ENCODE data around the gene CLIP2. TPM values are rescaled to one million over a fixed set of nuclear protein-coding genes. Genes with fewer than 3 reads are reported as not detected.

The CLIP2 gene
- total RNA-seq, 1 donor from 2014 or later: 110 TPM

DNA sequence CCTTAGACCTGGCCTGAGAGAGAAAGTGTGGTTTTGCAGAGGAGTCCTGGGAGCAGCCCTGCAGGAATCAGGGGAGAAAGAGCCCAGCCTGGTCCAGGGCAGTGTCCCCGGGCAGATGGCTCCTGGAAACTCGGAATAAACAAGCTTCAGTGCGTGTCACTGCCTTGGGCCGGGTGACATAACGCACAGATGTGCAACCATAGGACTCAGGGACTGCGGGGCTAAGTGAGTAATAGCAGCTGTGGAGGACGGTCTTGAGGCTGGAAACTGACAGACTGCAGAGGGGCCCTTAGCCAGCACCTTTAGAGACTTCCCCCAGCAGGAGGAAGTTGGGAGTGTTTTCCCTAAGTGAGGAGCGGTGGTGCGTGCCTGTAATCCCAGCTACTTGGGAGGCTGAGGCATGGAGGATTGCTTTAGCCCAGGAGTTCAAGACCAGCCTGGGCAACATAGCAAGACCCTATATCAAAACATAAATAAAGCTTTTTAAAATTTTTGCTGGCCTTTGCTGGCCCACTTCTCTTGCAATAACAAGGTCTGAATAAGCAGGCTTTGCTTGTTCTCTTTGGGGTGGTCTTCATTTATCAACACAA, 5.3 kb upstream of the CLIP2 start:
- peaks cover 14% of the 10 kb centered on the region for H3K27me3 Mint-ChIP-seq (ENCODE audit: unreplicated experiment)
- no peaks in the 10 kb centered on the region for H3K9me3 Mint-ChIP-seq (ENCODE audit: unreplicated experiment)
- H3K4me1 Mint-ChIP-seq (ENCODE audit: unreplicated experiment): peaks cover 24% of the 10 kb centered on the region
- TF ChIP-seq, protein P1, sequence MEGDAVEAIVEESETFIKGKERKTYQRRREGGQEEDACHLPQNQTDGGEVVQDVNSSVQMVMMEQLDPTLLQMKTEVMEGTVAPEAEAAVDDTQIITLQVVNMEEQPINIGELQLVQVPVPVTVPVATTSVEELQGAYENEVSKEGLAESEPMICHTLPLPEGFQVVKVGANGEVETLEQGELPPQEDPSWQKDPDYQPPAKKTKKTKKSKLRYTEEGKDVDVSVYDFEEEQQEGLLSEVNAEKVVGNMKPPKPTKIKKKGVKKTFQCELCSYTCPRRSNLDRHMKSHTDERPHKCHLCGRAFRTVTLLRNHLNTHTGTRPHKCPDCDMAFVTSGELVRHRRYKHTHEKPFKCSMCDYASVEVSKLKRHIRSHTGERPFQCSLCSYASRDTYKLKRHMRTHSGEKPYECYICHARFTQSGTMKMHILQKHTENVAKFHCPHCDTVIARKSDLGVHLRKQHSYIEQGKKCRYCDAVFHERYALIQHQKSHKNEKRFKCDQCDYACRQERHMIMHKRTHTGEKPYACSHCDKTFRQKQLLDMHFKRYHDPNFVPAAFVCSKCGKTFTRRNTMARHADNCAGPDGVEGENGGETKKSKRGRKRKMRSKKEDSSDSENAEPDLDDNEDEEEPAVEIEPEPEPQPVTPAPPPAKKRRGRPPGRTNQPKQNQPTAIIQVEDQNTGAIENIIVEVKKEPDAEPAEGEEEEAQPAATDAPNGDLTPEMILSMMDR (IDR thresholded peaks at IDR 0.05; ENCODE audit: unreplicated experiment): no peak
- no peak for DNase-seq (ENCODE audit: low spot score)
- peaks cover 7% of the 10 kb centered on the region for H3K36me3 Mint-ChIP-seq (ENCODE audit: low read depth, unreplicated experiment)
- H3K4me3 Mint-ChIP-seq (ENCODE audit: unreplicated experiment): no peak overlapping the region
- no peak overlapping the region for H3K27ac Mint-ChIP-seq (ENCODE audit: unreplicated experiment)

DNA sequence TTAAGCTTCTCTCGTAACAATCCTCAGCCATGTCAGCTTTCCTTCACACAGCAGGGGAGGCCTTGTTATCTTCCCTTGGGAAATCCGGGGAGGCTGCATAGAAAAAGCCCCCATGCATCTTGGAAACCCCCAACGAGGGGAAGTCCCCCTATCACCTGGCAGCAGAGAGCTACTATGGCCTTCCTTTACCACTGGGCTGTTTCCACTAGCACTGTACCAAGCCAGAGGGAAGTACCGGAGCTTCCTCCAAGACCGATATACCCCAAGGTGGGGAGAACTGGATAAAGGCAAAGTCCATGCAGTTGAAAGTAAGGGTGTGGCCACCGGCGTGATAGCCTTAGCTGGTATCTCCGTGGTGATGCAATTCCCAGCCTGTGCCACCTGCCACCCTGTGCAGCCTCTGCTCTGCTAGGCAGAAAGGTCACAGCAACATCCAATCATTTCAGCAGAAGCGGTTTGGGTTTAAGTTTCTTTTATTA, 4.4 kb upstream of the CLIP2 start:
- peaks cover 19% of the 10 kb centered on the region for H3K4me1 Mint-ChIP-seq (ENCODE audit: unreplicated experiment)
- no peak for DNase-seq (ENCODE audit: low spot score)
- TF ChIP-seq, protein P1 (IDR thresholded peaks at IDR 0.05; ENCODE audit: unreplicated experiment): no peak
- no peak overlapping the region for H3K27ac Mint-ChIP-seq (ENCODE audit: unreplicated experiment)
- peaks cover 9% of the 10 kb centered on the region for H3K36me3 Mint-ChIP-seq (ENCODE audit: low read depth, unreplicated experiment)
- H3K4me3 Mint-ChIP-seq (ENCODE audit: unreplicated experiment): no peak overlapping the region
- no peaks in the 10 kb centered on the region for H3K9me3 Mint-ChIP-seq (ENCODE audit: unreplicated experiment)
- peaks cover 13% of the 10 kb centered on the region for H3K27me3 Mint-ChIP-seq (ENCODE audit: unreplicated experiment)

DNA sequence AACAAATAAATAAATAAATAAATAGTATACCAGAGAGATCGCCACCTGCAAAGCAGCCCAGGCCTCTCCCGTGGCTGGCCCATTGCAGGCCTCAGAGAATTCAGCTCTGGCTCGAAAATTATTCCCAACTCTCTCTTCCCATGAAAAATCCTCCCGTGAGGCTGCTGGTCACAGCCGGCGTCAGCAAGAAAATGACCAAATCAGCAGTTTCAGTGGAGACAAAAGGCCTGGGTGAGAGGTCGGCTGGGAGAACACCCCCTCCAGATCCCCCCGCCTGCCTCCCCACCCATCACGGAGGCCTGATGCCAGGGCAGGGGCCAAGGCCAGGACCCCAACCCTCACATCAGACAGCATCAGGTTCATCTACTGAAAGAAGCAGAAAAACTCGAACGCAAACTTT, 3.1 kb upstream of the CLIP2 start:
- H3K4me1 Mint-ChIP-seq (ENCODE audit: unreplicated experiment): peaks cover 20% of the 10 kb centered on the region
- no peaks in the 10 kb centered on the region for H3K9me3 Mint-ChIP-seq (ENCODE audit: unreplicated experiment)
- DNase-seq (ENCODE audit: low spot score): no peak
- H3K27ac Mint-ChIP-seq (ENCODE audit: unreplicated experiment): no peak overlapping the region
- H3K4me3 Mint-ChIP-seq (ENCODE audit: unreplicated experiment): no peak overlapping the region
- peaks cover 9% of the 10 kb centered on the region for H3K36me3 Mint-ChIP-seq (ENCODE audit: low read depth, unreplicated experiment)
- TF ChIP-seq, protein P1 (IDR thresholded peaks at IDR 0.05; ENCODE audit: unreplicated experiment): no peak
- peaks cover 13% of the 10 kb centered on the region for H3K27me3 Mint-ChIP-seq (ENCODE audit: unreplicated experiment)

DNA sequence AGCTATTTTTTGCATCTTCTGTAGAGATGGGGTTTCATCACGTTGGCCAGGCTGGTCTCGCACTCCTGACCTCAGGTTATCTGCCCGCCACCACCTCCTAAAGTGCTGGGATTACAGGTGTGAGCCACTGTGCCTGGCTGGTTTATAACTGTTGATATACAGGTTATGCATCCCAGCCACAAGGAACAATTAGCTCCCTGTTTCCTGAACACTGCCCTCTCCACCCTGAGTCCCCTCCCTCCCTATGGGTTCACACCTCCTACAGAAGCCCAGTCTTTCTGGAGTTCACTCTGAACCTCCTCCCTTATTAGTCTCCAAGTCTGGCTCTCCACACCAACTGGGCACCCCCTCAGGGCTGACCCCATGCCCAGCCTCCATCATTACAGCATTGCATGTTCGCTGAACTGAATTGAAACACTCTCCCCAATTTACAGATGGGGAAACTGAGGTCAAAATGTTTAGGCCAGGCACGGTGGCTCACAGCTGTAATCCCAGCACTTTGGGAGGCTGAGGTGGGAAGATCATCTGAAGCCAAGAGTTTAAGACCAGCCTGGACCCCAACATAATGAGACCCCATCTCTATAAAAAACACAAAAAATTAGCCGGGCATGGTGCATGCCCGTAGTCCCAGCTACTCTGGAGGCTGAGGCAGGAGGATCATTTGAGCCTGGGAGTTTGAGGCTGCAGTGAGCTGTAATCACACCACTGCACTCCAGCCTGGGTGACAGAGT, 1.7 kb upstream of the CLIP2 start:
- Mint-ChIP-seq H3K4me1 (ENCODE audit: unreplicated experiment) (peaks cover 29% of the 10 kb centered on the region), H3K36me3 (ENCODE audit: low read depth, unreplicated experiment) (peaks cover 9% of the 10 kb centered on the region), H3K9me3 (ENCODE audit: unreplicated experiment) (no peaks in the 10 kb centered on the region), H3K27ac (ENCODE audit: unreplicated experiment) (no peak overlapping the region), H3K4me3 (ENCODE audit: unreplicated experiment) (no peak overlapping the region), H3K27me3 (ENCODE audit: unreplicated experiment) (peaks cover 18% of the 10 kb centered on the region)
- TF ChIP-seq, protein P1 (IDR thresholded peaks at IDR 0.05; ENCODE audit: unreplicated experiment): no peak
- no peak for DNase-seq (ENCODE audit: low spot score)

All from endothelial cell (in vitro differentiated cells).